ENCODE measurements around the gene BICRA. TPM values are rescaled to one million over a fixed set of nuclear protein-coding genes. Genes with fewer than 3 reads are reported as not detected.
"Not testable (repeated sequence)": the region's sequence is repeated elsewhere in the genome, so short reads cannot be mapped to it uniquely, and the experiment has no call there.

The BICRA gene
- total RNA-seq, 1 donor from 2014 or later: 22.9 TPM

DNA sequence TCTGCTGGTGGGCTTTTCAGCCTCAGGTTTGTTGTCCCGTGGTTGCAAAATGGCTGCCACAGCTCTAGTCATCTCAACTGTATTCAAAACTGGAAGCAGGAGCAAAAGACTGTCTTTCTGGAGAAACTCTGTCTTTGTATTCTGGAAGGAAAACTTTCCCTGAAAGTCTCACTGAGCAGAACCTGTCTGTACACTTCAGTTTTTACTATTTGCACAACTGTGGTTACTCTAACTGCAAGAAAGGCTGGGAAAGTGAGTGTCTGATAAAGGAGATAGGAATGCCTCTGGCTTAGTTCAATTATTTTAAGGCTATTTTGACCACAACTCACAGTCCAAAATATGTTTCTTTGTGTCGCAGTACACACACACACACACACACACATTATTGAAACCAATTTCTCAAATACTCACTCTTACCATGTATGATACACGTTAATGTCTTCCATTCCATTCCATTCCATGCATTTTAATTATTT lies 54.5 kb downstream of the BICRA start:
- H3K36me3 Mint-ChIP-seq: peaks cover 10% of the 10 kb centered on the region
- peak overlapping the region; percentile 90 for H3K27ac Mint-ChIP-seq
- no peak for DNase-seq (ENCODE audit: extremely low spot score, unreplicated experiment)
- H3K27me3 Mint-ChIP-seq: no peaks in the 10 kb centered on the region
- peaks cover 33% of the 10 kb centered on the region for H3K4me1 Mint-ChIP-seq (ENCODE audit: unreplicated experiment)
- TF ChIP-seq, protein P1, sequence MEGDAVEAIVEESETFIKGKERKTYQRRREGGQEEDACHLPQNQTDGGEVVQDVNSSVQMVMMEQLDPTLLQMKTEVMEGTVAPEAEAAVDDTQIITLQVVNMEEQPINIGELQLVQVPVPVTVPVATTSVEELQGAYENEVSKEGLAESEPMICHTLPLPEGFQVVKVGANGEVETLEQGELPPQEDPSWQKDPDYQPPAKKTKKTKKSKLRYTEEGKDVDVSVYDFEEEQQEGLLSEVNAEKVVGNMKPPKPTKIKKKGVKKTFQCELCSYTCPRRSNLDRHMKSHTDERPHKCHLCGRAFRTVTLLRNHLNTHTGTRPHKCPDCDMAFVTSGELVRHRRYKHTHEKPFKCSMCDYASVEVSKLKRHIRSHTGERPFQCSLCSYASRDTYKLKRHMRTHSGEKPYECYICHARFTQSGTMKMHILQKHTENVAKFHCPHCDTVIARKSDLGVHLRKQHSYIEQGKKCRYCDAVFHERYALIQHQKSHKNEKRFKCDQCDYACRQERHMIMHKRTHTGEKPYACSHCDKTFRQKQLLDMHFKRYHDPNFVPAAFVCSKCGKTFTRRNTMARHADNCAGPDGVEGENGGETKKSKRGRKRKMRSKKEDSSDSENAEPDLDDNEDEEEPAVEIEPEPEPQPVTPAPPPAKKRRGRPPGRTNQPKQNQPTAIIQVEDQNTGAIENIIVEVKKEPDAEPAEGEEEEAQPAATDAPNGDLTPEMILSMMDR (conservative IDR thresholded peaks at IDR 0.05): no peak
- peak overlapping the region; percentile 55 for H3K4me3 Mint-ChIP-seq
- no peaks in the 10 kb centered on the region for H3K9me3 Mint-ChIP-seq

DNA sequence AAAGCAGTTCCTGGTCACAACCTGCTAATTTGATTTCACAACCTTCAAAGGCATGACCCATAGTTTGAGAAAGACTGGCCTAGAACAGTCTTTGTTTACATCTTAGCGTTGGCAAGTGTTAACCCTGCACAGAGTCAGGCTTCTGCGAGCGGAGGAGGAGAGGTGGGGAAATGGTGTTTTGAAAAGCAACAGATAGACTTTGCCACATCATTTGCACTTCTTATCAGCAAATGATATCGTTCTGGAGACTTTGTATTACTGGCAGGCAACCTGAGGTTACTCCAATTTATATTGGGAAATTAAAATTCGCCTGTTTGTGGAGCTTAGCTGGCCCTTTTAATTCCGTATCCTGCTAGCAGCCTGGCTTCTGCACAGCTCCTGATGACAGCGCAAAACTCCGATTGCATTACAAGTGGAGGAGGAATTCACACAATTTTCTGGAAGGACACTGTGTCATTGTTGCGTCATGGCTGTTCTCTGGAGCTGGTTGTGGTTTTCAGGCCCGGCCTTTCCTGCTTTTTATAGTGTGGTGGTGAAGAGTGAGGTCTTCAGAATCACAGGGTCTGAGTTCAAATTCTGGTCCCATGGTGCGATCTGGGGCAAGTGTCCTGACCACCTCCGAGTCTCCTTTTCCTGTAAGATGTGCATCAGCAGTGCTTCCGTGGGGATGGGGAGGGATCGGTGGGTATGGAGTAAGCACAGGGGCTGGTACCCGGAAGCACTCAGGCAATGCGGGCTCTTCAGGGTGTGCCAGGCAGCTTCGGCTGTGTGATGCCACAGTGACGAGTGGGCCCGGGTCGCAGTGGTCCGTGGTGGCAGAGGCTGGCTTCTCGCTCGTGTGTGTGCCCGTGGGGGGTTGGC lies 55.2 kb downstream of the BICRA start:
- H3K4me1 Mint-ChIP-seq (ENCODE audit: unreplicated experiment): peaks cover 26% of the 10 kb centered on the region
- H3K4me3 Mint-ChIP-seq: peak overlapping the region; percentile 55
- no peaks in the 10 kb centered on the region for H3K27me3 Mint-ChIP-seq
- peak overlapping the region; percentile 90 for H3K27ac Mint-ChIP-seq
- DNase-seq (ENCODE audit: extremely low spot score, unreplicated experiment): no peak
- TF ChIP-seq, protein P1 (conservative IDR thresholded peaks at IDR 0.05): no peak
- peaks cover 10% of the 10 kb centered on the region for H3K36me3 Mint-ChIP-seq
- no peaks in the 10 kb centered on the region for H3K9me3 Mint-ChIP-seq

GRCh38 chr19:47668556-47668955 lies 59.6 kb downstream of the BICRA start:
- DNase-seq (ENCODE audit: extremely low spot score, unreplicated experiment); H3K27me3 Mint-ChIP-seq; H3K27ac Mint-ChIP-seq; H3K4me3 Mint-ChIP-seq; H3K9me3 Mint-ChIP-seq: not testable (repeated sequence)
- peaks cover 13% of the 10 kb centered on the region for H3K36me3 Mint-ChIP-seq
- H3K4me1 Mint-ChIP-seq (ENCODE audit: unreplicated experiment): peaks cover 18% of the 10 kb centered on the region

- no peaks in the 10 kb centered on the region for H3K9me3 Mint-ChIP-seq
- no peak overlapping the region for H3K27ac Mint-ChIP-seq
- H3K4me1 Mint-ChIP-seq (ENCODE audit: unreplicated experiment): peaks cover 13% of the 10 kb centered on the region
- peaks cover 23% of the 10 kb centered on the region for H3K36me3 Mint-ChIP-seq
- TF ChIP-seq, protein P1 (conservative IDR thresholded peaks at IDR 0.05): no peak
- H3K4me3 Mint-ChIP-seq: no peak overlapping the region
- DNase-seq (ENCODE audit: extremely low spot score, unreplicated experiment): no peak
- no peaks in the 10 kb centered on the region for H3K27me3 Mint-ChIP-seq
Measured at GRCh38 chr19:47670736-47671135, 61.8 kb downstream of the BICRA start.

GRCh38 chr19:47671499-47671898 lies 62.6 kb downstream of the BICRA start:
- no peak overlapping the region for H3K27ac Mint-ChIP-seq

GRCh38 chr19:47673426-47673825 lies 64.5 kb downstream of the BICRA start:
- H3K36me3 Mint-ChIP-seq: peaks cover 26% of the 10 kb centered on the region
- H3K4me1 Mint-ChIP-seq (ENCODE audit: unreplicated experiment): no peaks in the 10 kb centered on the region
- DNase-seq (ENCODE audit: extremely low spot score, unreplicated experiment): no peak
- no peaks in the 10 kb centered on the region for H3K9me3 Mint-ChIP-seq
- no peaks in the 10 kb centered on the region for H3K27me3 Mint-ChIP-seq
- H3K4me3 Mint-ChIP-seq: no peak overlapping the region
- no peak overlapping the region for H3K27ac Mint-ChIP-seq
- TF ChIP-seq, protein P1 (conservative IDR thresholded peaks at IDR 0.05): no peak

More at GRCh38 chr19:47671499-47671898, 62.6 kb downstream of the BICRA start:
- Mint-ChIP-seq H3K9me3 (no peaks in the 10 kb centered on the region), H3K36me3 (peaks cover 24% of the 10 kb centered on the region), H3K4me3 (no peak overlapping the region), H3K27me3 (no peaks in the 10 kb centered on the region), H3K4me1 (ENCODE audit: unreplicated experiment) (peaks cover 13% of the 10 kb centered on the region)
- DNase-seq (ENCODE audit: extremely low spot score, unreplicated experiment): no peak
- TF ChIP-seq, protein P1 (conservative IDR thresholded peaks at IDR 0.05): no peak
